GF-D8 (cell line): ENCODE results near the gene IGSF21.

Source experiments
- DNase-seq: peaks from one replicate; lab custom pipeline; 2025; lab: John Stamatoyannopoulos, UW

The IGSF21 gene

GRCh38 chr1:18229625-18230024, 122.0 kb downstream of the IGSF21 start:
- DNase-seq, result no peak

DNA sequence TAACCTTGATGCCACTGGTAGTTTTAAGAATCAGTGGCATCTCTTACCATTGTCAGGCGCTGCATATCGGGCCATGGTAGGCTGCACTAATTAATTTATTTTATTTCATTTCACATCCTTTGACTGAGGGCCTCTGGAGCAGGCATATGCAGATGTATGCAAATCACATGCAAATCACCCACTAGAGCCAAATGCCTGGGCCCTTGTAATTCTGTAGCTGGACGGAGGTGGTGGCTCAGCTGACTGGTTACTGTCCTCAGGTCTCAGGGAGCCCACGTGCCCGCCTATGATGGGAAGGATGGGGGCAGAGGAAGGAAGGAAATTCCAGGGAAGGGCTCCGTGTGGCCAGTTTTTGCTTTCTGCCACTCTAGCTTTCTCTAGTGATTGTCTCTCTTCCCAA, 122.7 kb downstream of the IGSF21 start:
- no peak for DNase-seq

DNA sequence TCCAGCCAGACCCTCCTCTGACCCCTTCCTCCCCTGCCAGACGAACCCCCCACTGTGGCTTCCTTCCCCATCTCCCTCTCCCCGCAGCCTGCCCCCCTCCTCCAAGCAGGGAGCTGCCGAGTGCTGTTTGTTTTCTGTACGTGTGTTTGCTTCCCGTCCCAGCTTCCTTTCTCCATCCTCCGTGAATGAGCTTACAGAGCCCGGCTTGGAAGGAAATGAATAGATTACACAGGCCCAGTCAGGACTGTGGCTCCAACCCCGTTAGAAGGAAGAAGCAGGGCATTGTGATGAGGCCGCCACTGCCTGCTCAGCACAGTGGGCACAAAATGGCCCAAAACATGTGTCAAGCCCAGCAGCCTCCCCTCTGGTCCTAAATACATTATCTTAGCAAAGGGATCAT, 123.2 kb downstream of the IGSF21 start:
- no peak for DNase-seq

DNA sequence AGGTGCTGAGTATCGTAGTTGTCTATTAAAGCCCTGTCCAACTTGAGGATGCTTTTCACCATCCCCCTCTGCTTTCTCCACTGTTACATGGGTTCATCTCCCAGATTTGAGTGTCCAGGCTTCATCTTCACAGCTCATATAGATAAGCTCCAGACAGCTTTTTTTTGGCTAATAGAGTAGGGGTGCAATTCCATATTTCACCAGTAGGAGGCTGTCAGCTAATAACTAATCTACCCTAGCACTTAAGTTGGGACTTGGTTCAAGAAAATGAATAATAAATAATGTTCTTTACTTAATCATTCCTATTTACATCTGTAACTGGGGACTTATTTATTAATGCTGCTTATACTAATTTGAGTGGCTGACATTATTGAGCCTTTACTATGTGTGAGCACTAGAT, 124.5 kb downstream of the IGSF21 start:
- DNase-seq, result no peak

DNA sequence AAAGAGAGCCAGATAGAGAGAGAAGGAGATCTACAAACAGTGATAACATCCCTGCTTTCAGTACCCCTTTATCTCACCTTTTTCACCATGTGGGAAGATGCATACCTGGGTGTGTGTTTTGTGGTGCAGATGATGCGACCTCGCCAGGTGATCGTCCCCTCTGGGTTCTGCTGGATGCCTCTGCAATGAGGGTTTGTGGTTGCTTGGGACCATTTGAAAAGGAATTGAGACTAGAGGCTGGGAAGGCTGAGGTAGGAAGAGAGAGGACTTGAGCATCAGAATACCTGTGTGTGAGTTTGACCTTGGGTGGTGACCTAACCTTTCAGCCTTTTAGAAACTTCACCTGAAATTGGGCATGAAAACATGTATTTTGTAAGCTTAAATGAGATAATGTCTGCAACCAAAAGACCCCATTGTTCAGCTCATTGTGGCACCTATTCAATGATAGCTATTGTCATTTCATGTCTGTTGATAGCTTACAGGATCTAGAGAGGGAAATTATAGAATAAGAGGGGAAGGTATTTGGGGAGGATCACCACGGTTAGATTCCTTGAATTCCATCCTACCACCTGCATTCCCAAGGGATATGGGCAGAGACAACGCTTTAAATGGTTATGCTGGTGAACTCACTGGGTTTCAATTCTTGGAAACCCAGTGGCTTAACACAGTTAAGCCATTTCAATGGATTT, 125.7 kb downstream of the IGSF21 start:
- DNase-seq, result no peak

DNA sequence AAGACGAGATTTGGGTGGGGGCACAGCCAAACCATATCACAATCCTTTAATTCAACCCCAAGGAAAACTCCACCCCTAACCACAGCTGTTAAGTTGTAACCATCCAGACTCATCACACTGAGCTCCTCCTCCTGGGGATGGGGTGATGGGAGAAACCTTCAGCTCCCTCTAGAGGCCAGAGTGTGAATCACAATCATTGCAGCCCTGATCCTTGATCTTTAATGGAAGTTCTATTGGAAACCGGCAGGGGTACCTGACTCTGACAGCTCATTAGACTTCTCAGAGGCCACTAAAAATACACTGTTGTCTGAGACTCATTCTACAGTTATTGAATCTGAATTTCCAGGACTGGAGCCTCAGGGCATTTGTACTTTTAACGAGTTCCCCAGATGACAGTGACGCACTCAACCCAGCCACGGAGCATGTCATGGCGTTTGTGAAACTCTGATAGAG, 127.2 kb downstream of the IGSF21 start:
- no peak for DNase-seq

DNA sequence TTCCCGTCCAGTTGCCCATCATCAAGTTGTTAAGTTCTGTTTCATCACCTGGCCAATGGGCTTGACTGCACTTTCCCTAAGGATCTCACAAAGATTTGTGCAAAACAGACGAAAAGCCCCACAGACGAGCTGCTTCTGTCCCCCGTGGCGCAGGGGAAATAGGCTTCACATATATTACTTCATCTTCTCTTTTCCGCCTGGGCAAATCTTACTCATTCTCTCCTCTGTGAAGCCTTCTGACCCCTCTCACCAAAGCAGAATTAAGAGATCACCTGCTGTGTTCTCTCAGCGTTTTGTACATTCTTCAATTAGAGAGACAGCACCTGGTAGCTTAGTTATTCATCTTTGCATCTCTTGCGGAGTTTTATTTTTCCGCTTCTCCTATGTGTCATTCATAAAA, 129.8 kb downstream of the IGSF21 start:
- no peak for DNase-seq

DNA sequence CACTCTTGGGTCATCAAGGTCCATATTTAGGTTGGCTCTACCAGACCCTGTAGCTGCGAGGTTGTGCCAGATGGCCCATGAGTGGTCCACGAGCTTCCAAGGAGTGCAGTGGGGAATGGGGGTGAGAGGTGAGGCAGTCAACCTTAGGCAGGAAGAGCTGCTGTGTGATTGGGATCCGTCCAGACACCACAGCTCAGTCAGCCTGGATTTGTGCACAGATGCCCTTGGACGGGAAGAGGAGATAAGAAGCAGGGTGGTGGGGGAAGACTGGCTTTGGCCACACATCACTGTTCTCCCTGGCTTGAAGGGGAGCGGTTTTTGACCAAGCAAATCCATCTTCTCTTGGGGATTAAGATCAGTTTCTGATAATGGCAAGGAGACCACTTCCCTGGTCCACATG, 130.6 kb downstream of the IGSF21 start:
- no peak for DNase-seq

- no peak for DNase-seq
Measured at GRCh38 chr1:18239671-18240070, 132.1 kb downstream of the IGSF21 start.

- DNase-seq, result no peak
Measured at GRCh38 chr1:18240906-18241305, 133.3 kb downstream of the IGSF21 start.

DNA sequence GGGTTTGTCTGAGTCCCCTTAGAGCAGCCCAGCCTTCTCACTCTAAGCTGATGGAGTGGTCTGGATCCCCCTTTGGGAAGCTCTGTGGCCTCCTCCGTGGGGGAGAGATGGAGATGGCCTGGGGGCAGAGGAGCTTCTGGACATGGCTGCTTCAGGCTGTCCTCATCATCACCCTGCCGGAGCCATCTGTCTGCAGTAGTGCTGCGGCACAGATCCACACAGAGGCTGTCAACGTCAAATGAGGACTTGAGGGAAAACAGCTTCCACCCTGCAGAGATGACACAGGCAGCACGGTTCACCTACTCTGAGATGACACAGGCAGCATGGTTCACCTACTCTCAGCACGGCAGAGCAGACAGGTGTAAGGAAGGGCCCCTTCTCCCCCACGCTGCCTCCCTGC, 134.3 kb downstream of the IGSF21 start:
- no peak for DNase-seq

DNA sequence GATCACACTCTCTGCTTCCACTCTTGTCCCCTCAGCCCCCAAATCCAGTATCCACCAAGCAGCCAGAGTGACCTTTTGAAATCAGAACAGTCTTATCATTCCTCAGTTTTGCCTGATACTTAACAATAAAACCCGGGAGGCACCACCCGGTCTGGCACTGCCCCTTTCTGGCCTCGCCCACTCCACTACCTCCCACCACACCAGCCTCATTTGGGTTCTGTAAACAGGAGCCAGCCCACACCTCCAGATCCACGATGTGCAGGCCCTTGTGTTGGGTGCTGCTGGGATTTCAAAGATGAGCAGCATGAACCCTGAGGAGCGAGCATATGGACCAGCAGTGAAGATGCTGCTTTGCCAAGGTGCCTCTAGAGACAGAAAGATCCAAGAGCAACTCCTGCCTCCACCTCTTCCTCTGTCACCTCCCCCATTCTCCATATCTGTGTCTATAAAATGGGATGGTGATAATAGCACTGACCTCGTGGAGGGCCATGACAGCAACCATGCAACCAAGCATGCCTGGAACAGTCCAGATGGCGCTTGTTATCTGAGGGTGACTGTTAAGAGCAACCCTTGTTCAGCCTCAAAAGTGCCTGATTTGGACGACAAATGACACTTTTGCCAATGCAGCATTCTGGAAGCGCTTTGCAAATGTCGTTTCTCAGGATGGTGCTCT, 136.0 kb downstream of the IGSF21 start:
- no peak for DNase-seq

- no peak for DNase-seq
Measured at GRCh38 chr1:18244762-18245161, 137.2 kb downstream of the IGSF21 start.

- no peak for DNase-seq
Measured at GRCh38 chr1:18245647-18246046, 138.0 kb downstream of the IGSF21 start.

- no peak for DNase-seq
Measured at GRCh38 chr1:18246543-18246942, 138.9 kb downstream of the IGSF21 start.

DNA sequence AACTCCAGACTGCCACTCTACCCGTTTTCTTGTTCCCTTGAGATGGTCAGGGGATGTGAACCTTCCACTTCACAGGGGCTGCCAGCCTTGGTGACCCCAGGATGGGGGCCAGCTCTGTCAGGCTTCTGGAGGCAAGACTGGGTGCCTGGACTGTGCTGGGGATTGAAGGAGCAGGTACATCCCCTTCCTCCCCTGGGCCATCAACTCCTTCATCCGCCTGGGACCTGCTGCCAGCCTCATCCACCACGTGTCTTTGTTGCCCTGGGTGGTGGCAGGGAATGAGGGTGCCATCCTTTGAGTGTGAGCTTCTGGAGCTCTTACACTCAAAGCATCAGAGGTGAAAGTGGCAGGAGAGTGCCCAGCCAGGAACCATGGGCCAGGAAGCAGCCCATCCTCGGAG, 139.6 kb downstream of the IGSF21 start:
- no peak for DNase-seq

DNA sequence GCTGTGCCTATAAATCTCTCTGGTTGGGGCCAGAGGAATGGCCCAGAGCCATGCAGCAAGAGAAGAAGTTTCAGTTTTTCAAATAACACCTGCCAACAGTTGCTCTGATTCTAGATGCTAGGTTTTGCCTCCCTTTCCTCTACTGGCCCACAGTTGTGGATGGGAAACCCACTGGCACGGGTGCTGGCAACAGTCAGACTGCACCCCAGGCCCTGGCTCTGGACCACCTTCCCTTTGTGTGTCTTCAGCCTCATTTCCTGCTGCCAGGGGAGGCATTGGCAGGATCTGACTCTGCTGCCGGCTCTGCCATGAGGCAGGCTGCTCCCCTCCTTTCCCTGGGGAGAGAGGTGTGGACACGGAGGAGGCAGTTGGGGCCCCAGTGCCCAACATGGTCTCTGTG, 142.0 kb downstream of the IGSF21 start:
- no peak for DNase-seq

DNA sequence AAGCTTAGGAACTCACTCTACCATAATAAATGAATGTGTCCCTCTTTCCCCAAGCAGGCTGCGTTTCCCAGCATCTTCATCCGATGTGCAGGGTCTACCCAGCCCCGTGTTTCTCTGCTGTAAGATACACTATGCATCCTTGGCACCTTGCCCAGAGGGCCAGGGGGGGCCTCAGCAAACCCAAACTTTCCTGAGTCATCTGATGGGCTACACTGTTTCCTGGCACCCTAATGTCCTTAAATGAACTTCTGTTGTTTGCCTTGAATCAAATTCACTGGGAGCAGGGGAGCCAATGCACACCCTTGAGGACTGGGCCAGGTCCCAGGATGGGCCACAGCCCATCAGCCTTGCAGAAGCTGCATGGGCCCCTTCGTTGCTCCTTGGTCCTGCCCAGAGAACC, 145.5 kb downstream of the IGSF21 start:
- DNase-seq, result no peak

- no peak for DNase-seq
Measured at GRCh38 chr1:18256282-18257235, 149.0 kb downstream of the IGSF21 start.

DNA sequence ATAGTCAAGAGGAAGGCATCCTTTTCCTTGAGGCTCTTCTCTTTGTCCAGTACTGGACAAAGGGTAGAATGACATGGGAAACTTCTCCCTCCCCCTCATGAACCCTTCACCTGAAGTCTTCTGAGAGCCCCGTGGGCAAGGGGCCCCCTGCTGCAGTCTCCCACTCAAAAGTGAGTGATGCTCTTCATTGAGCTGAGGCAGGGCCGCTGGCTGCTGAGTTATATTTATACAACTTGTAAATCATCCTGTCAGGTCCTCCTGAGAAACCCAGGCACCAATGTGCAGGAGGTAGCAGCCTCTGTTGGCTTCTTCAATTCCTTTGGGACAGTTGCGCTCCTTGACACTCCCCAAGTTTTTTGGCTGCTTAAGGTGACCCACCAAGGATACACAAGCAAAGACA, 150.2 kb downstream of the IGSF21 start:
- DNase-seq, result no peak

DNA sequence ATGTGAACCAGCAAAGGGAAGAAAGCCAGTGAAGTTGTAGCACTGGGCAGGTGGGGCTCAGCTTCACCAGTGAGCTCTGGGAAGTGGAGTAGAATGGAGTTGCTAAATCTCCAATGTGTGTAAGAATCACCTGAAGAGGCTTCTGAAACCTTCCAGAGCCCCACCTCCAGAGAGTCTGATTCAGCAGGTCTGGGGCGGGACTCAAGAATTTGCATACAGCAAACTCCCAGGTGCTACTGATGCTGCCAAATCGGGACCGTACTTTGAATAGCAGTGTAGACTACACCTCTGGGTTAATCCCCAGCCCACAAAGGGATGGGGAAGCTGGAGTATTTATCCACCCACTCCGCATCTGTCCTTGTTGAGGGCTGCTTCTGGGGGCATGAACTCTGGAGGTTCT, 154.3 kb downstream of the IGSF21 start:
- DNase-seq, result no peak

GRCh38 chr1:18262726-18263125, 155.1 kb downstream of the IGSF21 start:
- DNase-seq, result no peak
